Measurements from ENCODE around the gene C1orf210.

DNA sequence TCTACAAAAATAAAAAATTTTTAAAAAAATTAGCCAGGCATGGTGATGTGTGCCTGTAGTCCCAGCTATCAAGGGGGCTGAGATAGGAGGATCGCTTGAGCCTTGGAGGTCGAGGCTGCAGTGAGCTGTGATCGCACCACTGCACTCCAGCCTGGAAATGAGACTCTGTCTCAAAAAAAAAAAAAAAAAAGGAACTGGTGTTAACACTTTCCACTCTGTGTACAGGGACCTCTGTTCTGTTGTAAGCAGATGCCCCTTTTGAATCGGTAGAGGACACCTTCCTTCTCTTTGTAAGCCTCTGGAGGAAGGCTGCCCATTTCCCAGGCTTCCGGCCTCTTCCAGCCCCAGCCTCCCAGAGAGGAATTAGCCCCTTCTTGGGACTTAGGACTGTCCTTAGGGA is 7.3 kb upstream of the C1orf210 start:
- TF ChIP-seq, protein P1, sequence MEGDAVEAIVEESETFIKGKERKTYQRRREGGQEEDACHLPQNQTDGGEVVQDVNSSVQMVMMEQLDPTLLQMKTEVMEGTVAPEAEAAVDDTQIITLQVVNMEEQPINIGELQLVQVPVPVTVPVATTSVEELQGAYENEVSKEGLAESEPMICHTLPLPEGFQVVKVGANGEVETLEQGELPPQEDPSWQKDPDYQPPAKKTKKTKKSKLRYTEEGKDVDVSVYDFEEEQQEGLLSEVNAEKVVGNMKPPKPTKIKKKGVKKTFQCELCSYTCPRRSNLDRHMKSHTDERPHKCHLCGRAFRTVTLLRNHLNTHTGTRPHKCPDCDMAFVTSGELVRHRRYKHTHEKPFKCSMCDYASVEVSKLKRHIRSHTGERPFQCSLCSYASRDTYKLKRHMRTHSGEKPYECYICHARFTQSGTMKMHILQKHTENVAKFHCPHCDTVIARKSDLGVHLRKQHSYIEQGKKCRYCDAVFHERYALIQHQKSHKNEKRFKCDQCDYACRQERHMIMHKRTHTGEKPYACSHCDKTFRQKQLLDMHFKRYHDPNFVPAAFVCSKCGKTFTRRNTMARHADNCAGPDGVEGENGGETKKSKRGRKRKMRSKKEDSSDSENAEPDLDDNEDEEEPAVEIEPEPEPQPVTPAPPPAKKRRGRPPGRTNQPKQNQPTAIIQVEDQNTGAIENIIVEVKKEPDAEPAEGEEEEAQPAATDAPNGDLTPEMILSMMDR (conservative IDR thresholded peaks at IDR 0.05) = no peak
- TF ChIP-seq ZFX (IDR thresholded peaks at IDR 0.05) = no peak

Data from C4-2B (cell line).